ENCODE measurements around the gene SIK3. TPM values are rescaled to one million over a fixed set of nuclear protein-coding genes. Genes with fewer than 3 reads are reported as not detected.
"Not testable (repeated sequence)": the region's sequence is repeated elsewhere in the genome, so short reads cannot be mapped to it uniquely, and the experiment has no call there.

The SIK3 gene
- total and polyA plus RNA-seq, 4 donors: 6.4 to 64.2 (median 39.0) TPM

GRCh38 chr11:117034901-117035300 lies 63.3 kb downstream of the SIK3 start:
- no peaks in the 10 kb centered on the region for H3K27me3 ChIP-seq (ENCODE audit: control insufficient read depth in 1 of 2, insufficient read depth in 2 of 2, low read length in 1 of 2)
- no peaks in the 10 kb centered on the region for H3K9me3 ChIP-seq (ENCODE audit: control insufficient read depth, low read length)
- no peak overlapping the region for H3K4me3 ChIP-seq (ENCODE audit: low read length in 2 of 2)
- ATAC-seq (ENCODE audit: low FRiP score): no peak
- intact Hi-C loops (cut with DNase I): loop anchor here in 1 of 2 donors (10.0 kb wide), 1 partner anchor 50 kb away; no protein-coding TSS in a partner anchor
- H3K27ac ChIP-seq (ENCODE audit: low read depth in 1 of 2, low read length in 2 of 2): no peak overlapping the region
- DNase-seq: no peak
- no peaks in the 10 kb centered on the region for H3K36me3 ChIP-seq (ENCODE audit: control insufficient read depth in 1 of 2, insufficient read depth in 2 of 2, low read length in 1 of 2)
- peaks cover under 1 to 3% of the 10 kb centered on the region in 2 donors for H3K4me1 ChIP-seq (ENCODE audit: control insufficient read depth in 1 of 2, insufficient read depth in 2 of 2, low read length in 2 of 2)

GRCh38 chr11:117026593-117027330 lies 71.5 kb downstream of the SIK3 start:
- ATAC-seq (ENCODE audit: low FRiP score): no peak
- no peak overlapping the region for H3K4me3 ChIP-seq (ENCODE audit: low read length in 2 of 2)
- H3K4me1 ChIP-seq (ENCODE audit: control insufficient read depth in 1 of 2, insufficient read depth in 2 of 2, low read length in 2 of 2): no peaks in the 10 kb centered on the region

DNA sequence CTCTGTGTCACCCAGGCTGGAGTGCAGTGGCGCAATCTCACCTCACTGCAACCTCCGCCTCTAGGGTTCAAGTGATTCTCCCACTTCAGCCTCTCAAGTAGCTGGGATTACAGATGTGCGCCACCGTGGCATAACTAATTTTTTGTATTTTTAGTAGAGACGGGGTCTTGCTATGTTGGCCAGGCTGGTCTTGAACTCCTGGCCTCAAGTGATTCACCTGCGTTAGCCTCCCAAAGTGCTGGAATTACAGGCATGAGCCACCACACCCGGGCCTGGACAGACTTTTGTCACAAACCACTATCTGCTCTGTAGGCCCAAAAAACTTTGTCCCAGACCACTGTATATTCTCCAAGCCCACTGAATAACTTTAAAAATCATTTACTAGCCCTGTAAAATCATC lies 74.5 kb downstream of the SIK3 start:
- H3K4me1 ChIP-seq (ENCODE audit: control insufficient read depth in 1 of 2, insufficient read depth in 2 of 2, low read length in 2 of 2); DNase-seq; H3K27ac ChIP-seq (ENCODE audit: low read depth in 1 of 2, low read length in 2 of 2); H3K36me3 ChIP-seq (ENCODE audit: control insufficient read depth in 1 of 2, insufficient read depth in 2 of 2, low read length in 1 of 2); H3K9me3 ChIP-seq (ENCODE audit: control insufficient read depth, low read length); H3K27me3 ChIP-seq (ENCODE audit: control insufficient read depth in 1 of 2, insufficient read depth in 2 of 2, low read length in 1 of 2); ATAC-seq (ENCODE audit: low FRiP score); intact Hi-C loops (cut with DNase I); H3K4me3 ChIP-seq (ENCODE audit: low read length in 2 of 2): not testable (repeated sequence)
- WGBS, 2 donors: 95 to 97% methylated on average over 7 of the region's 7 CpGs

More at GRCh38 chr11:117026593-117027330, 71.5 kb downstream of the SIK3 start:
- Histone ChIP-seq H3K9me3 (ENCODE audit: control insufficient read depth, low read length) (no peaks in the 10 kb centered on the region), H3K27me3 (ENCODE audit: control insufficient read depth in 1 of 2, insufficient read depth in 2 of 2, low read length in 1 of 2) (no peaks in the 10 kb centered on the region), H3K27ac (ENCODE audit: low read depth in 1 of 2, low read length in 2 of 2) (no peak overlapping the region), H3K36me3 (ENCODE audit: control insufficient read depth in 1 of 2, insufficient read depth in 2 of 2, low read length in 1 of 2) (no peaks in the 10 kb centered on the region)
- no peak for DNase-seq
- 76 to 82% methylated on average over 6 of the region's 6 CpGs for WGBS, 2 donors
- intact Hi-C loops (cut with DNase I): no loop called here

DNA sequence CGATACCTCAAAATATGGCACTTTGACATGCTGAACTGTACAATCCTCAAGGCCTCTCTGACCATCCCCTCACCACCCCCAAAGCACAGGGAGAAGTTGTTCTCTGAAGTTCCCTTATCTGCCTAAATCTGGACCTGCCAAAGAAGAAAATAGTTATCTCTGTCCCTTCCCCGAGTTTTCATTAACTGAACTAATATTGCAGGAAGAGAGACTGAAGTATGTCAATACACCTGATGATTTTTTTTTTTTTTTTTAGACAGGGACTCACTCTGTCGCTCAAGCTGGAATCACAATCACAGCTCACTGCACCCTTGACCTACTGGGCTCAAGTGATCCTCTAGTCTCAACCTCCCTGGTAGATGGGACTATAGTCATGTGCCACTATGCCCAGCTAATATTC lies 75.0 kb downstream of the SIK3 start:
- H3K4me1 ChIP-seq (ENCODE audit: control insufficient read depth in 1 of 2, insufficient read depth in 2 of 2, low read length in 2 of 2): no peaks in the 10 kb centered on the region
- intact Hi-C loops (cut with DNase I): no loop called here
- WGBS, 2 donors: 85 to 88% methylated on average over 3 of the region's 3 CpGs

GRCh38 chr11:117022526-117022925 lies 75.7 kb downstream of the SIK3 start:
- Histone ChIP-seq H3K4me3 (ENCODE audit: low read length in 2 of 2) (no peak overlapping the region), H3K27me3 (ENCODE audit: control insufficient read depth in 1 of 2, insufficient read depth in 2 of 2, low read length in 1 of 2) (no peaks in the 10 kb centered on the region), H3K4me1 (ENCODE audit: control insufficient read depth in 1 of 2, insufficient read depth in 2 of 2, low read length in 2 of 2) (no peaks in the 10 kb centered on the region), H3K27ac (ENCODE audit: low read depth in 1 of 2, low read length in 2 of 2) (no peak overlapping the region), H3K9me3 (ENCODE audit: control insufficient read depth, low read length) (no peaks in the 10 kb centered on the region), H3K36me3 (ENCODE audit: control insufficient read depth in 1 of 2, insufficient read depth in 2 of 2, low read length in 1 of 2) (no peaks in the 10 kb centered on the region)
- no peak for DNase-seq
- intact Hi-C loops (cut with DNase I): no loop called here
- no peak for ATAC-seq (ENCODE audit: low FRiP score)
- 75 to 79% methylated on average over 3 of the region's 3 CpGs for WGBS, 2 donors

More for the DNA sequence above, 75.0 kb downstream of the SIK3 start:
- H3K36me3 ChIP-seq (ENCODE audit: control insufficient read depth in 1 of 2, insufficient read depth in 2 of 2, low read length in 1 of 2): no peaks in the 10 kb centered on the region
- ATAC-seq (ENCODE audit: low FRiP score) (no peak), DNase-seq (no peak)
- no peaks in the 10 kb centered on the region for H3K9me3 ChIP-seq (ENCODE audit: control insufficient read depth, low read length)
- no peak overlapping the region for H3K4me3 ChIP-seq (ENCODE audit: low read length in 2 of 2)
- H3K27ac ChIP-seq (ENCODE audit: low read depth in 1 of 2, low read length in 2 of 2): no peak overlapping the region
- no peaks in the 10 kb centered on the region for H3K27me3 ChIP-seq (ENCODE audit: control insufficient read depth in 1 of 2, insufficient read depth in 2 of 2, low read length in 1 of 2)

DNA sequence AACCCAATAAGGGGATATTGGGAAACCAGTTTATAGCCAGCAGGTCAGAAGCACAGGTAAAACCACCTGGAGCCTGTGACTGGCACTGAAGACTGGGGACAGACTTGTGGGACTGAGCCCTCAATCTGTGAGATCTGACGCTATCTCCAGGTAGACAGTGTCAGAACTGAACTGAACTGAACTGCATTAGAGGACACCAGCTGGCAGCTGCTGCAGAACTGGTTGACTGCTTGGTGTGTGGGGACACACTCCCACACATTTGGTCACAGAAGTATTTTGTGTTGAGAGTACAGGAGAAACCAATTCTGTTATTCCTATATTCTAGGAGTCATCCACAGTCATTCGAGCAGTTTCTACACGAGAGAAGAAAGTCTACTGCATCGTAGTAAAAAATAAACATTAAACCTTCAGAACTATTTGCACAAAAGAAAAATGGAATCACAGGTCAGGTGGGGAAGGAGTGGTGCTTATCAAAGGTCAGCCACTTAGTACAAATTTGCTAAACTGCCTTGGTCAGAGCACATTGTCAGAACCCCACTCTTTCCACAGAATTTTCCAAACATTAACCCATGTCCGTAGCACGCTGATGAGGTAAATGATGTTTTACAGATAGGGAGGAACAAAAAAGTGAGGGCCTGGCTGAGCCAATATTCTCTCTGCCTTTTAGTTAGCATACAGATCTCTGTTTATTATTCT lies 77.2 kb downstream of the SIK3 start:
- Histone ChIP-seq H3K27me3 (ENCODE audit: control insufficient read depth in 1 of 2, insufficient read depth in 2 of 2, low read length in 1 of 2) (no peaks in the 10 kb centered on the region), H3K4me1 (ENCODE audit: control insufficient read depth in 1 of 2, insufficient read depth in 2 of 2, low read length in 2 of 2) (no peaks in the 10 kb centered on the region), H3K27ac (ENCODE audit: low read depth in 1 of 2, low read length in 2 of 2) (no peak overlapping the region), H3K36me3 (ENCODE audit: control insufficient read depth in 1 of 2, insufficient read depth in 2 of 2, low read length in 1 of 2) (no peaks in the 10 kb centered on the region), H3K9me3 (ENCODE audit: control insufficient read depth, low read length) (no peaks in the 10 kb centered on the region), H3K4me3 (ENCODE audit: low read length in 2 of 2) (no peak overlapping the region)
- no peak for ATAC-seq (ENCODE audit: low FRiP score)
- 88% methylated on average over 6 of the region's 6 CpGs for WGBS, 2 donors
- no peak for DNase-seq
- intact Hi-C loops (cut with DNase I): no loop called here

DNA sequence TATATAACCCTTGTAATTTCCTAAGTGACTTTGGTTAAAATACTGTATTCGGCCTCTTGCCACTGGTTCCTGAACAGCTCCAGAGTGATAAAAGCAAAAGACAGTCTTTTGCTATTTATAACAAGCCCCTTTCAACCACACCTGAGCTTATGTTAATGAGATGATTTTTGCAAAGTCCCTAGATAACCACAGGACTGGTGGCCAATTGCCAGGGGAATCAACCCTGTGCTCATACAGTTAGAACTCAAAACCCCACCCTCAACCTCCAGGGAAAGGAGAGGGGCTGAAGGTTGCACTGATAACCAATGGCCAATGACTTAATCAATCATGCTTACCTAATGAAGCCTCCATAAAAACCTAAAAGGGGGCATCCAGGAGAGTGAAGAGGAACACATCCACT lies 77.9 kb downstream of the SIK3 start:
- WGBS, 2 donors: 97 to 100% methylated on average over 1 of the region's 1 CpG
- no peak for ATAC-seq (ENCODE audit: low FRiP score)
- intact Hi-C loops (cut with DNase I): no loop called here
- Histone ChIP-seq H3K4me1 (ENCODE audit: control insufficient read depth in 1 of 2, insufficient read depth in 2 of 2, low read length in 2 of 2) (no peaks in the 10 kb centered on the region), H3K9me3 (ENCODE audit: control insufficient read depth, low read length) (no peaks in the 10 kb centered on the region), H3K4me3 (ENCODE audit: low read length in 2 of 2) (no peak overlapping the region), H3K27ac (ENCODE audit: low read depth in 1 of 2, low read length in 2 of 2) (no peak overlapping the region), H3K27me3 (ENCODE audit: control insufficient read depth in 1 of 2, insufficient read depth in 2 of 2, low read length in 1 of 2) (no peaks in the 10 kb centered on the region), H3K36me3 (ENCODE audit: control insufficient read depth in 1 of 2, insufficient read depth in 2 of 2, low read length in 1 of 2) (no peaks in the 10 kb centered on the region)
- no peak for DNase-seq

- no peak overlapping the region for H3K27ac ChIP-seq (ENCODE audit: low read depth in 1 of 2, low read length in 2 of 2)
- H3K4me3 ChIP-seq (ENCODE audit: low read length in 2 of 2): no peak overlapping the region
- ATAC-seq (ENCODE audit: low FRiP score) (no peak), DNase-seq (no peak)
- no peaks in the 10 kb centered on the region for H3K4me1 ChIP-seq (ENCODE audit: control insufficient read depth in 1 of 2, insufficient read depth in 2 of 2, low read length in 2 of 2)
- no peaks in the 10 kb centered on the region for H3K9me3 ChIP-seq (ENCODE audit: control insufficient read depth, low read length)
- 70 to 77% methylated on average over 7 of the region's 7 CpGs for WGBS, 2 donors
- intact Hi-C loops (cut with DNase I): no loop called here
- no peaks in the 10 kb centered on the region for H3K27me3 ChIP-seq (ENCODE audit: control insufficient read depth in 1 of 2, insufficient read depth in 2 of 2, low read length in 1 of 2)
- no peaks in the 10 kb centered on the region for H3K36me3 ChIP-seq (ENCODE audit: control insufficient read depth in 1 of 2, insufficient read depth in 2 of 2, low read length in 1 of 2)
Measured at GRCh38 chr11:117019871-117020270, 78.4 kb downstream of the SIK3 start.

GRCh38 chr11:117017456-117017855 lies 80.8 kb downstream of the SIK3 start:
- no peaks in the 10 kb centered on the region for H3K36me3 ChIP-seq (ENCODE audit: control insufficient read depth in 1 of 2, insufficient read depth in 2 of 2, low read length in 1 of 2)
- no peaks in the 10 kb centered on the region for H3K9me3 ChIP-seq (ENCODE audit: control insufficient read depth, low read length)
- H3K27ac ChIP-seq (ENCODE audit: low read depth in 1 of 2, low read length in 2 of 2): no peak overlapping the region
- WGBS, 2 donors: 78 to 96% methylated on average over 1 of the region's 1 CpG
- ATAC-seq (ENCODE audit: low FRiP score): no peak
- no peaks in the 10 kb centered on the region for H3K27me3 ChIP-seq (ENCODE audit: control insufficient read depth in 1 of 2, insufficient read depth in 2 of 2, low read length in 1 of 2)
- H3K4me3 ChIP-seq (ENCODE audit: low read length in 2 of 2): no peak overlapping the region
- intact Hi-C loops (cut with DNase I): no loop called here
- DNase-seq: no peak
- H3K4me1 ChIP-seq (ENCODE audit: control insufficient read depth in 1 of 2, insufficient read depth in 2 of 2, low read length in 2 of 2): no peaks in the 10 kb centered on the region
